K562 (cell line): Measurements from ENCODE around the gene PI4KA.
A peak's percentile ranks its signal among the peaks of the same experiment; 100 is the strongest.

Experiments used
- BHLHE40 ChIP-seq: IDR thresholded peaks from 2 replicates; pipeline ENCODE4 v1.6.1; 2011; ENCODE audit warnings: low read length, improper control_type of control experiment
- ZNF644 ChIP-seq: fragments of 200-800 bp; sonication (Bioruptor generic); IDR thresholded peaks from 2 replicates; pipeline ENCODE4 v1.6.1; 2016; ENCODE audit warnings: low read depth, missing genetic modification characterization, missing compliant biosample characterization
- TF ChIP-seq, protein P1 (sequence below): fragments of 450-650 bp; IDR thresholded peaks from 2 replicates; pipeline ENCODE4 v1.6.1; 2018; ENCODE audit not compliant: partially characterized antibody

DNA sequence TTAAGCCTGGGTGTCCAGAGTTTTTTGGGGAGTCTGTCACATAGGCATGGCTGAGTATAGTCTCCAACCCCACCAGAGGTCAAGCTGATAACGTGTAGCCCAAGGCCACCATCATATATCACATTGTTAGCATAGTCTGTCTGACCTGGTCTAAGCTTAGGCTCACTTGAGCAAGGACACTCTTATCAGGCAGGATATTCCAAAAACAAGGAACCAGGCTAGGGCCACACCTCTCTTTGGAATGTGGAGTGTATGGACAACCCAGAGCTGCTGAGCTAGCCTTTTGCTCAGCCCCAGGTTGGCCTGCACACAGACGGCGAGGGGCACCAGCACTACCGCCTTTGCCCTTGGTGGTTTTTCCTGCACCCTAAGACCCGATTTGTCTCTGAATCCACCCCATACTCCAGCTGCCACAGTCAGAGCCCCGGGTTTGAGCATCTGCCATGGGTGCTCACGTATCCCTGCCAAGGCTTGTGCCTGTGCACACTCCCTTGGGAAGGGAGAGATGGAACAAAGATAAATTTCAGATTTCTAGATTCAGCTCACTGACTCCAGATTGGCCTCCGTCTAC lies 7.3 kb upstream of the PI4KA start:
- TF ChIP-seq ZNF644 (tag): no peak
- TF ChIP-seq, protein P1, sequence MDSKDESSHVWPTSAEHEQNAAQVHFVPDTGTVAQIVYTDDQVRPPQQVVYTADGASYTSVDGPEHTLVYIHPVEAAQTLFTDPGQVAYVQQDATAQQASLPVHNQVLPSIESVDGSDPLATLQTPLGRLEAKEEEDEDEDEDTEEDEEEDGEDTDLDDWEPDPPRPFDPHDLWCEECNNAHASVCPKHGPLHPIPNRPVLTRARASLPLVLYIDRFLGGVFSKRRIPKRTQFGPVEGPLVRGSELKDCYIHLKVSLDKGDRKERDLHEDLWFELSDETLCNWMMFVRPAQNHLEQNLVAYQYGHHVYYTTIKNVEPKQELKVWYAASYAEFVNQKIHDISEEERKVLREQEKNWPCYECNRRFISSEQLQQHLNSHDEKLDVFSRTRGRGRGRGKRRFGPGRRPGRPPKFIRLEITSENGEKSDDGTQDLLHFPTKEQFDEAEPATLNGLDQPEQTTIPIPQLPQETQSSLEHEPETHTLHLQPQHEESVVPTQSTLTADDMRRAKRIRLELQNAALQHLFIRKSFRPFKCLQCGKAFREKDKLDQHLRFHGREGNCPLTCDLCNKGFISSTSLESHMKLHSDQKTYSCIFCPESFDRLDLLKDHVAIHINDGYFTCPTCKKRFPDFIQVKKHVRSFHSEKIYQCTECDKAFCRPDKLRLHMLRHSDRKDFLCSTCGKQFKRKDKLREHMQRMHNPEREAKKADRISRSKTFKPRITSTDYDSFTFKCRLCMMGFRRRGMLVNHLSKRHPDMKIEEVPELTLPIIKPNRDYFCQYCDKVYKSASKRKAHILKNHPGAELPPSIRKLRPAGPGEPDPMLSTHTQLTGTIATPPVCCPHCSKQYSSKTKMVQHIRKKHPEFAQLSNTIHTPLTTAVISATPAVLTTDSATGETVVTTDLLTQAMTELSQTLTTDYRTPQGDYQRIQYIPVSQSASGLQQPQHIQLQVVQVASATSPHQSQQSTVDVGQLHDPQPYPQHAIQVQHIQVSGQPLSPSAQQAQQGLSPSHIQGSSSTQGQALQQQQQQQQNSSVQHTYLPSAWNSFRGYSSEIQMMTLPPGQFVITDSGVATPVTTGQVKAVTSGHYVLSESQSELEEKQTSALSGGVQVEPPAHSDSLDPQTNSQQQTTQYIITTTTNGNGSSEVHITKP: no peak
- peak; percentile 46 for TF ChIP-seq BHLHE40
